HFFc6 (cell line): Measurements from ENCODE around the gene PPP1R9A. TPM values are rescaled to one million over a fixed set of nuclear protein-coding genes. Genes with fewer than 3 reads are reported as not detected.

Experiments used
- DNase-seq: peaks from one replicate; pipeline ENCODE4 v3.0.0-alpha.2; 2018
- H3K27ac Mint-ChIP-seq: 2 replicates; pipeline ENCODE4 v1.8.0; 2020; ENCODE audit warnings: mild to moderate bottlenecking, mixed read lengths
- H3K27me3 Mint-ChIP-seq: 2 replicates; pipeline ENCODE4 v1.8.0; 2021; ENCODE audit warnings: mild to moderate bottlenecking, moderate library complexity, mixed read lengths; ENCODE audit not compliant: insufficient read depth
- H3K36me3 Mint-ChIP-seq: 2 replicates; pipeline ENCODE4 v1.8.0; 2021; ENCODE audit warnings: low read depth, mixed read lengths
- H3K4me1 Mint-ChIP-seq: 2 replicates; pipeline ENCODE4 v1.8.0; 2020; ENCODE audit warnings: low read depth, mixed read lengths
- H3K4me3 Mint-ChIP-seq: 2 replicates; pipeline ENCODE4 v1.8.0; 2020; ENCODE audit warnings: mild to moderate bottlenecking, moderate library complexity, mixed read lengths
- H3K9me3 Mint-ChIP-seq: 2 replicates; pipeline ENCODE4 v1.8.0; 2020; ENCODE audit warnings: mild to moderate bottlenecking, mixed read lengths
- CTCF ChIP-seq: fragments of 200-600 bp; sonication (generic); IDR thresholded peaks from 2 replicates; pipeline ENCODE4 v1.5.0; 2021; ENCODE audit warnings: antibody characterized with exemption, mild to moderate bottlenecking
- total RNA-seq, 6 experiments: library from RNA; stranded (reverse); fragmentation: NEBNext Ultra II Directional; extraction: Animal tissue kit (Norgen Biotek cat#: 25700); gene quantifications; 2 replicates in 1 of 6; 3 replicates in 5 of 6; pipeline ENCODE4 v1.2.3, GENCODE V29; 2021

The PPP1R9A gene
- total RNA-seq, 6 experiments from 2014 or later = not detected

GRCh38 chr7:94943134-94943533, 35.7 kb downstream of the PPP1R9A start:
- H3K4me3 Mint-ChIP-seq = no peak overlapping the region
- H3K27ac Mint-ChIP-seq = no peak overlapping the region
- H3K9me3 Mint-ChIP-seq = no peaks in the 10 kb centered on the region
- no peaks in the 10 kb centered on the region for H3K36me3 Mint-ChIP-seq
- H3K27me3 Mint-ChIP-seq = no peaks in the 10 kb centered on the region
- H3K4me1 Mint-ChIP-seq = no peaks in the 10 kb centered on the region
- DNase-seq = no peak
- no peak for TF ChIP-seq CTCF

- no peak for DNase-seq
- no peaks in the 10 kb centered on the region for H3K4me1 Mint-ChIP-seq
- H3K4me3 Mint-ChIP-seq = no peak overlapping the region
- no peaks in the 10 kb centered on the region for H3K36me3 Mint-ChIP-seq
- H3K9me3 Mint-ChIP-seq = no peaks in the 10 kb centered on the region
- TF ChIP-seq CTCF = no peak
- no peak overlapping the region for H3K27ac Mint-ChIP-seq
- H3K27me3 Mint-ChIP-seq = peaks cover 1% of the 10 kb centered on the region; the same call in 1 of the 2 replicates
Measured at GRCh38 chr7:94949532-94949931, 42.1 kb downstream of the PPP1R9A start.

- H3K36me3 Mint-ChIP-seq = no peaks in the 10 kb centered on the region
- H3K4me1 Mint-ChIP-seq = no peaks in the 10 kb centered on the region
- no peak overlapping the region for H3K4me3 Mint-ChIP-seq
- no peak overlapping the region for H3K27ac Mint-ChIP-seq
- DNase-seq = no peak
- TF ChIP-seq CTCF = no peak
- H3K9me3 Mint-ChIP-seq = no peaks in the 10 kb centered on the region
- H3K27me3 Mint-ChIP-seq = no peaks in the 10 kb centered on the region; the same call in 1 of the 2 replicates
Measured at GRCh38 chr7:94955807-94956206, 48.4 kb downstream of the PPP1R9A start.

- H3K27ac Mint-ChIP-seq = no peak overlapping the region
- DNase-seq = no peak
- no peaks in the 10 kb centered on the region for H3K9me3 Mint-ChIP-seq
- no peaks in the 10 kb centered on the region for H3K36me3 Mint-ChIP-seq
- no peak for TF ChIP-seq CTCF
- no peaks in the 10 kb centered on the region; the same call in 1 of the 2 replicates for H3K27me3 Mint-ChIP-seq
- H3K4me3 Mint-ChIP-seq = no peak overlapping the region
- H3K4me1 Mint-ChIP-seq = no peaks in the 10 kb centered on the region
Measured at GRCh38 chr7:94957061-94957460, 49.7 kb downstream of the PPP1R9A start.

GRCh38 chr7:94962661-94963060, 55.3 kb downstream of the PPP1R9A start:
- Mint-ChIP-seq H3K4me1 (no peaks in the 10 kb centered on the region), H3K27me3 (peaks cover 3% of the 10 kb centered on the region; the same call in 1 of the 2 replicates), H3K27ac (no peak overlapping the region), H3K36me3 (no peaks in the 10 kb centered on the region), H3K4me3 (no peak overlapping the region), H3K9me3 (peaks cover 24% of the 10 kb centered on the region)
- TF ChIP-seq CTCF = no peak
- no peak for DNase-seq
